NK-92 (cell line): Measurements from ENCODE around the gene BMPR1B.

Experiments
- DNase-seq: peaks from one replicate; lab custom pipeline; 2025; ENCODE audit not compliant: unreplicated experiment; lab: John Stamatoyannopoulos, UW

Gene BMPR1B

GRCh38 chr4:94947681-94948108 lies 189.9 kb downstream of the BMPR1B start:
- no peak for DNase-seq

DNA sequence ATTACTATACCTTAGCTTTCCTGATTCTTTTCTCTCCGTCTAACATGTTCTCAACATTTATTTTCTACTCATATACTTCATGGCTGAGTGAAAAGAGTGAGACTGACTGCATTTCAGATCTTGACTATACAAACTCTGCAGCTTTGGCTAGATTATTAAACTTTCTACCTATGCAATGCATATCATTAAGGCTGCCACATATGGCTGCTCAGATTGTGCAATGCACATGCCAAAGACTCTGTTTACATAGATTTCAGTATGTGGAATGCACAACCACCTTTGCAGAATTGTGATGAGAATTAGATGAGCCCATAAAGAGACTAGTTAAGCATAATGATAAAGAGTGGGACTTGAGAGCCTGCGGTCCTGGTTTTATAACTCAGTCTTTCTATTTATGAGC lies 196.5 kb downstream of the BMPR1B start:
- no peak for DNase-seq

- no peak for DNase-seq
Measured at GRCh38 chr4:94957030-94957429, 199.3 kb downstream of the BMPR1B start.

GRCh38 chr4:94959307-94959706 lies 201.6 kb downstream of the BMPR1B start:
- no peak for DNase-seq

- no peak for DNase-seq
Measured at GRCh38 chr4:94960708-94961107, 203.0 kb downstream of the BMPR1B start.

GRCh38 chr4:94961420-94961819 lies 203.7 kb downstream of the BMPR1B start:
- no peak for DNase-seq

DNA sequence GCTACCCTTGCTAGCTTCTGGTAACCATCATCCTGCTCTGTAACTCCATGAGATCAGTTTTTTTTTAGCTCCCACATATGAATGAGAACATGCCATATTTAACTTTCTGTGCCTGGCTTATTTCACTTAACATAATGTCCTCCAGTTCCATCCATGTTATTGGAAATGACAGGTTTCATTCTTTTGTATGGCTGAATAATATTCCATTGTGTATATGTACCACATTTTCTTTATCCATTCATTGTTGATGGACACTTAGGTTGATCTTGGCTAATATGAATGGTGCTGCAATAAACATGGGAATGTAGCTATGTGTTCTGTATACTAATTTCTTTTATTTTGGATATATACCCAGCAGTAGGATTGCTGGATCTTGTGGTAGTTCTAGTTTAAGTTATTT lies 204.7 kb downstream of the BMPR1B start:
- DNase-seq = no peak

GRCh38 chr4:94965852-94966251 lies 208.1 kb downstream of the BMPR1B start:
- DNase-seq = no peak

GRCh38 chr4:94968493-94968892 lies 210.7 kb downstream of the BMPR1B start:
- DNase-seq = no peak

DNA sequence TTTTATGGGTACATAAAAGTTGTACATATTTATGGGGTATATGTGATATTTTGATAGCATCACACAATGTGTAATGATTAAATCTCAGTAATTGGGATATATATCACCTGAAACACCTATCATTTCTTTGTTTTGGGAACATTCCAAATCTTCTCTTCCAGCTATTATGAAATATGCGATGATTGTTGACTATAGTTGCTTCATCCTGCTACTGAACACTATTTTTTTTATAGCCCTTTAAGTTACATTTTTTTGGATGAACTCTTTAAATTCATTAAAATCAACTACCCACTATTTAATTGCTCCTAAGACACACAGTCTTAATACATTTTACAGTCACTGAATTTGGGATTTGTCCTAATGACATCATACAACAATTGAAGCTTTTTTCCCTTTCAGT lies 212.9 kb downstream of the BMPR1B start:
- no peak for DNase-seq

DNA sequence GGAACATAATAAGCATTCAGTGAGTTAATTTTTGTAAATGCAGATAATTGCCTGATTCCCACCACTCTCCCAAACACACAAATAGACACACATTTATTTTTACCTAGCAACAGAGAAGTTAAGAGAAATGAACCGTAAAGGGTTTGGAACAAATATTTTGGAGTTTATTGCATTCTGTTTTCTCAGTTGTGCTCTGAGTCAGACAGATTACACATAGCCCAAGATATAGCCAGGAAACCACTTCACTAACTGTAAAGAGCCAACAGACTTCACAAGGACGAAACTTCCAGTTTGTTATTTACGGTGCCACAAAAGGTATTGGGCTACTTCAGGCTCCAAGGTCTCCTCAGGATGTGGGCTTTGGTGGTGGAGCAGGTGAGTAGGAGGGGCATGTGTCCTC lies 217.0 kb downstream of the BMPR1B start:
- no peak for DNase-seq

DNA sequence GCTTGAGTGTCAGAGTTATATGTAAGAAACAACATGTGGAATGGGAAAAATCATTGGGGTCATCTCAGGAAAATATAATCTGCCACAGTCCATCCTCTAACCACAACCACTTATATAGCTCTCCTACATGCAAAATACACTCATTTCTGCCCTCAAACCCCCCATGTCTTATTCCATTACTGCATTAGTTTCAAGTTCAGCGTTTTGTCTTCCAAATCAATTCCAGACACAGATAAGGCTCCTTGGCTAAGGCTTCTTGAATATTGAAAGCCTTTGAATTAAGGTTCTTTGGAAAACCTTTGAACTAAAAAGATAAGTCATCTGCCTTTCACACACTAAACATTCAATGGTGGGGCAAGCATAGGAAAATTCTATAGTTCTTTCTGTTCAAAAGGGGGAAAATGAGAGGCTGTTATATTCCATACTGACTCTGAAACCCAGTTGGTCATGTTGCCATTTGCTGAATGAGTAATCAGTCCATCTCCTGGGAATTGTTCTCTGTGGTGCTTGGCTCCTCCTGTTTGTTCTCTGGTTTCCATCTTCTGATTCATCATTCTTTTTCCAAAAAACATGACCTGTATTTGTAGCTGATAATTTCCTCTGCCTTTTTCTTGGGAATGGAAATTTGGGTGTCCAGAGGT lies 218.7 kb downstream of the BMPR1B start:
- no peak for DNase-seq

DNA sequence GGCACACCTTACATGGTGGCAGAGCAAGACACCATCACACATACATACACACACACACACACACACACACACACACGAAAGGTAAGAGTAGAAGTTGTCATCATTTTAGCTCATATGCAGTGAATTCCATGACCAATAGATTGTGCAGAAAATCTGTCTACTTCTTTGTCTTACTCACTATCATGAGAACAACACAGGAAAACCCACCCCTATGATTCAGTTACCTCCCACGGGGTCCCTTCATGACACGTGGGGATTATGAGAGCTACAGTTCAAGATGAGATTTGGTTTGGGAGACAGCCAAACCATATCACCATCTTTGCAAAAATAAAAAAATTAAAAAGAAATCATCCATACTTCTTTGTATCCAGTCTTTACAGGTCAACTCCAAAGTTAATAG lies 221.1 kb downstream of the BMPR1B start:
- no peak for DNase-seq

- no peak for DNase-seq
Measured at GRCh38 chr4:94979621-94980020, 221.9 kb downstream of the BMPR1B start.

DNA sequence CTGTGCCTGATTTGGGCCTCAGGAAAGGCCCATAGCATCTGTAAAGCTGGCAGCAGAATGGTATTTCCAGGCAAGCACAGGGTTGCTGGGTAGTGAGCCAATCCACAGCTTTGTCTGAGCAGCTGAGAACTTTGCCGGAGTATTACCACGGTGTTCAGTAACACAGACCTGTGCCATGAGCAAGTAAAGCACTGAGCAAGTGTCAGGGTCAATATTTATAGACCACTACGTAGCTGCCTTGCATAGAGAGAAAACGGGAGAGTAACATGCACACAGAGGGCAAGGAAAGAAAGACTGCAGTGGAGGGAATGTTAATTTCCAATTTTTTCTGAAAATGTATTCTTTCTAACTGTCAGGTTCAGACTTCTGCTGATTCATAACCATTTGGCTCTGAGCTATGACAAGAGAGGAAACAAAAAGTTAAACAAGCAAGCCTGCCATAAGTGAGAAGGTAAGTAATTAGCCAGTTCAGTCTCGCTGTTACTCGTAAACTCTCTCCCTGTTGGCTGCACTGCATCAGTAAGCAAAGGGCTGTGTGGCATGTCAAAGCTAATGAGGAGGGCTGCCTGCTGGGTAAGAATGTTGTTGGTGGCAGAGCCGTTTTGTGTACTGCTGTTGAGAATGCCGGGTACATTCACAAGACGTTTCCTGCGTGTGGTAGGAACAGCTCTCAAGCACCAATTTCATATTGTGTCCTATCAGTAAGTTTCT lies 238.1 kb downstream of the BMPR1B start:
- no peak for DNase-seq

- no peak for DNase-seq
Measured at GRCh38 chr4:95000076-95000648, 242.4 kb downstream of the BMPR1B start.

- no peak for DNase-seq
Measured at GRCh38 chr4:95004912-95005311, 247.2 kb downstream of the BMPR1B start.

DNA sequence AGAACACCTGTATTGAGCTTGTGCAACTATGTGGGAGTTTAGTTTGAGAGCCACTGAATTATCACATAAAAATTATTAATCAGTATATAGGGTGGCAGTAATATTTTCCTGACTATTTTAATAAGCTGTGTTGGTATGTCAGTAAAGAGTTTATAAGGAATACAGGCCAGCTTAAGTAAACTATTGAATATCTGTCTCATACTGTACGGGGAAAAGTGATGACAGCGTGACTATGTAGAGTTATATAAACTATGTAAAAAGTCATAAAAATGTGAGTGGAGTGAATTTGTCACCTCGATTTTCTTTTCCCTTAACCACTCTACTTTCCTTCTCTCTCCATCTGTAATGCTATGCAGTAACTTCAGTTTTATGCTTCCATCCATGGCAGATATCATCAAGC lies 250.2 kb downstream of the BMPR1B start:
- no peak for DNase-seq

GRCh38 chr4:95013236-95013635 lies 255.5 kb downstream of the BMPR1B start:
- DNase-seq = no peak

GRCh38 chr4:95014068-95014467 lies 256.3 kb downstream of the BMPR1B start:
- DNase-seq = no peak

- no peak for DNase-seq
Measured at GRCh38 chr4:95017305-95018064, 259.7 kb downstream of the BMPR1B start.

DNA sequence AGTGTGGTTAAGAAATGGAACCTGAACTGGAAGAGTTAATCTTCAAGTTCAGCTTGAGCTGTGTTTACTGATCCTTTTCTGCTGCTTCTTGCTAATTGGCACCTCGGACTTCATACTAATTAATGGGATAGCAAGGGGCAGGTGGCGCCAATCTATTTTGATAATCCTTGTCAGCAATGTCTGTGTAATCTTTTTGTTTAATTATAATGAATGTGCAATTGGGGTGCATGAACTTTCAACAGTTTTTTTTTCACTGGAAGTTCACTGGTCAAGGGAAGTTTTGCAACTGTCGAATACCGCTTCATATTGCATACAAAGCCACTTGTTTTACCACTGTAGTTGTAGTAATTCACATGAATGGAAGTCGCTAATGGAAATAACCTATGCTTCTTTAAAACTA lies 261.0 kb downstream of the BMPR1B start:
- DNase-seq = no peak
